ENCODE measurements around the gene ATXN7L1. TPM values are rescaled to one million over a fixed set of nuclear protein-coding genes. Genes with fewer than 3 reads are reported as not detected.

Gene ATXN7L1
- total and polyA plus RNA-seq, 2 of the 13 experiments (the other 11 are each of a cell fraction or from before 2014, with no cell fraction given): 4.1 to 7.8 TPM

DNA sequence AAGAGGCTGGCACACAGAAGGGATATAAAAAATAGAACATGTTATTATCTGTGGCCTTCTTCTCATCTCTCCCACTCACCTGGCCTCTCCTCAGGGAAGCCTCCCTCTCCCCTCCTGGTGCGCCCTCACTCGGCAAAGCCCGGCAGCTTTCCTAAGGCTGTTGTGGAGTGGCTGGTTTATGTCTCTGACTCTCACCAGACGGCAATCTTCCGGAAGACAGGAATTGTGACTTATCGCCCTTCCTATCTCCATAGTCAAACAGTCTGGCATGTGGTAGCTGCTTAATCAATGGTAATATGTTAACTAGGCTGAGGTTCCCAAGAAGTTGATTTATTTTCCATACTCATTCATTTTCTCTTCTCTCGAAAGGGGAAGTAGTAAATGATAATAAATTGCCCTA lies 78.7 kb downstream of the ATXN7L1 start (continued):
- TF ChIP-seq, protein P1, sequence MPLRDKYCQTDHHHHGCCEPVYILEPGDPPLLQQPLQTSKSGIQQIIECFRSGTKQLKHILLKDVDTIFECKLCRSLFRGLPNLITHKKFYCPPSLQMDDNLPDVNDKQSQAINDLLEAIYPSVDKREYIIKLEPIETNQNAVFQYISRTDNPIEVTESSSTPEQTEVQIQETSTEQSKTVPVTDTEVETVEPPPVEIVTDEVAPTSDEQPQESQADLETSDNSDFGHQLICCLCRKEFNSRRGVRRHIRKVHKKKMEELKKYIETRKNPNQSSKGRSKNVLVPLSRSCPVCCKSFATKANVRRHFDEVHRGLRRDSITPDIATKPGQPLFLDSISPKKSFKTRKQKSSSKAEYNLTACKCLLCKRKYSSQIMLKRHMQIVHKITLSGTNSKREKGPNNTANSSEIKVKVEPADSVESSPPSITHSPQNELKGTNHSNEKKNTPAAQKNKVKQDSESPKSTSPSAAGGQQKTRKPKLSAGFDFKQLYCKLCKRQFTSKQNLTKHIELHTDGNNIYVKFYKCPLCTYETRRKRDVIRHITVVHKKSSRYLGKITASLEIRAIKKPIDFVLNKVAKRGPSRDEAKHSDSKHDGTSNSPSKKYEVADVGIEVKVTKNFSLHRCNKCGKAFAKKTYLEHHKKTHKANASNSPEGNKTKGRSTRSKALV (CRISPR knock-in tag; IDR thresholded peaks at IDR 0.05): no peak
- TF ChIP-seq SRF (IDR thresholded peaks at IDR 0.05; ENCODE audit: low read depth, low read length): no peak

DNA sequence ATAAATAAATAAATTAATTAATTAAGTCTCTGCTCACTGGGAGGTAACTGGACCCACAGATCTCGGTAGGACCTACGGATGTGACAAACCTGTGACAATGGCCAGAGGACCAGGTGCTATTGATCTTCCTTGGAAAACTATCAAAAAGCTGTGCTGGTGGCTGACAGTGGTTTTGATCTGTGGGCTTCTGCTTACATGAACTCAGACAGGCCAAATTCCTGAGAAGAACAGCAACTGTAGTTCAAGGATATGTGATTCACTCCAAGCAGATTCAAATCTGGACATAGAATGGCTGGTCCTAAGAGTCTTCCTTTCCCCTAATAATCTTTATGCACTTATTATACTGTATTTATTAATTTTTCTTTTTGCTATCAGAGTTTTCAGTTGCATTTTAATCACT lies 80.0 kb downstream of the ATXN7L1 start:
- Histone ChIP-seq H3K79me2 (ENCODE audit: insufficient read depth, low read length) (no peaks in the 10 kb centered on the region), H3K27me3 (ENCODE audit: control insufficient read depth in 1 of 2, insufficient read depth in 2 of 2, low read length in 2 of 2) (no peaks in the 10 kb centered on the region; a peak in 1 of 5 replicates), H3K4me3 (replicated peaks in 1 of 3; ENCODE audit: insufficient read depth in 1 of 3, low read depth in 2 of 3, low read length in 3 of 3) (no peak overlapping the region), H3K36me3 (replicated peaks in 1 of 2; ENCODE audit: control insufficient read depth in 1 of 2, insufficient read depth in 2 of 2, low read length in 2 of 2) (no peaks in the 10 kb centered on the region; a peak in 1 of 5 replicates), H3K9ac (ENCODE audit: insufficient read depth, low read depth, low read length) (no peak overlapping the region), H3K27ac (ENCODE audit: extremely low read length, insufficient read depth, low read length) (no peak overlapping the region), H2AFZ (ENCODE audit: low read length) (no peak overlapping the region), H3K4me1 (ENCODE audit: insufficient read depth, low read length) (peaks cover 5% of the 10 kb centered on the region; the same call in 1 of the 2 replicates), H3K9me3 (ENCODE audit: low read length) (no peaks in the 10 kb centered on the region), H4K20me1 (ENCODE audit: insufficient read depth, low read length) (no peaks in the 10 kb centered on the region), H3K4me2 (ENCODE audit: low read depth, low read length) (no peak overlapping the region)
- CTCF ChIA-PET (ENCODE audit: low intra/inter-chr PET ratio, low total read pairs): no interaction called here
- TF ChIP-seq ZNF589 (CRISPR knock-in tag; conservative IDR thresholded peaks at IDR 0.05) (no peak), ZNF747 (CRISPR knock-in tag; IDR thresholded peaks at IDR 0.05; ENCODE audit: borderline replicate concordance) (no peak), DNMT1 (CRISPR knock-in tag; IDR thresholded peaks at IDR 0.05) (no peak), SRSF1 (optimal IDR thresholded peaks at IDR 0.05; ENCODE audit: low read depth, low read length) (no peak), ZNF788 (CRISPR knock-in tag; IDR thresholded peaks at IDR 0.05; ENCODE audit: borderline replicate concordance) (no peak)
- TF ChIP-seq, protein P2, sequence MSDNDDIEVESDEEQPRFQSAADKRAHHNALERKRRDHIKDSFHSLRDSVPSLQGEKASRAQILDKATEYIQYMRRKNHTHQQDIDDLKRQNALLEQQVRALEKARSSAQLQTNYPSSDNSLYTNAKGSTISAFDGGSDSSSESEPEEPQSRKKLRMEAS (IDR thresholded peaks at IDR 0.05): no peak
- TF ChIP-seq, protein P3, sequence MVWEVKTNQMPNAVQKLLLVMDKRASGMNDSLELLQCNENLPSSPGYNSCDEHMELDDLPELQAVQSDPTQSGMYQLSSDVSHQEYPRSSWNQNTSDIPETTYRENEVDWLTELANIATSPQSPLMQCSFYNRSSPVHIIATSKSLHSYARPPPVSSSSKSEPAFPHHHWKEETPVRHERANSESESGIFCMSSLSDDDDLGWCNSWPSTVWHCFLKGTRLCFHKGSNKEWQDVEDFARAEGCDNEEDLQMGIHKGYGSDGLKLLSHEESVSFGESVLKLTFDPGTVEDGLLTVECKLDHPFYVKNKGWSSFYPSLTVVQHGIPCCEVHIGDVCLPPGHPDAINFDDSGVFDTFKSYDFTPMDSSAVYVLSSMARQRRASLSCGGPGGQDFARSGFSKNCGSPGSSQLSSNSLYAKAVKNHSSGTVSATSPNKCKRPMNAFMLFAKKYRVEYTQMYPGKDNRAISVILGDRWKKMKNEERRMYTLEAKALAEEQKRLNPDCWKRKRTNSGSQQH (CRISPR knock-in tag; IDR thresholded peaks at IDR 0.05; ENCODE audit: low read depth): no peak
- TF ChIP-seq, protein P4, sequence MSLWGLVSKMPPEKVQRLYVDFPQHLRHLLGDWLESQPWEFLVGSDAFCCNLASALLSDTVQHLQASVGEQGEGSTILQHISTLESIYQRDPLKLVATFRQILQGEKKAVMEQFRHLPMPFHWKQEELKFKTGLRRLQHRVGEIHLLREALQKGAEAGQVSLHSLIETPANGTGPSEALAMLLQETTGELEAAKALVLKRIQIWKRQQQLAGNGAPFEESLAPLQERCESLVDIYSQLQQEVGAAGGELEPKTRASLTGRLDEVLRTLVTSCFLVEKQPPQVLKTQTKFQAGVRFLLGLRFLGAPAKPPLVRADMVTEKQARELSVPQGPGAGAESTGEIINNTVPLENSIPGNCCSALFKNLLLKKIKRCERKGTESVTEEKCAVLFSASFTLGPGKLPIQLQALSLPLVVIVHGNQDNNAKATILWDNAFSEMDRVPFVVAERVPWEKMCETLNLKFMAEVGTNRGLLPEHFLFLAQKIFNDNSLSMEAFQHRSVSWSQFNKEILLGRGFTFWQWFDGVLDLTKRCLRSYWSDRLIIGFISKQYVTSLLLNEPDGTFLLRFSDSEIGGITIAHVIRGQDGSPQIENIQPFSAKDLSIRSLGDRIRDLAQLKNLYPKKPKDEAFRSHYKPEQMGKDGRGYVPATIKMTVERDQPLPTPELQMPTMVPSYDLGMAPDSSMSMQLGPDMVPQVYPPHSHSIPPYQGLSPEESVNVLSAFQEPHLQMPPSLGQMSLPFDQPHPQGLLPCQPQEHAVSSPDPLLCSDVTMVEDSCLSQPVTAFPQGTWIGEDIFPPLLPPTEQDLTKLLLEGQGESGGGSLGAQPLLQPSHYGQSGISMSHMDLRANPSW (CRISPR knock-in tag; IDR thresholded peaks at IDR 0.05; ENCODE audit: borderline replicate concordance): no peak
- BruUV-seq (replicated peaks): no TSS peak
- WGBS (ENCODE audit: low lambda C conversion rate): 91% methylated on average over 2 of the region's 2 CpGs
- intact Hi-C loops (cut with micrococcal nuclease; ENCODE audit: unreplicated experiment) (no loop called here), in situ Hi-C loops (cut with HindIII; ENCODE audit: extremely low pct_ligation_motif_present, low pct_unique_long_range_greater_than_20kb) (no loop called here)
- FAIRE-seq (no peak), ATAC-seq (no peak), DNase-seq (ENCODE audit: low spot score) (no peak)
- POLR2A ChIA-PET: no interaction called here
